B cell (primary cell): ENCODE data around the gene MAD2L1BP. TPM values are rescaled to one million over a fixed set of nuclear protein-coding genes. Genes with fewer than 3 reads are reported as not detected.

Experiments used
- ATAC-seq: fragments of 200-7000 bp; cut with Tn5 transposase; one replicate; pipeline ENCODE4 v1.10.0; 2021; ENCODE audit warnings: low read depth, mild to moderate bottlenecking, moderate number of reproducible peaks, moderate library complexity
- CTCF ChIA-PET: fragments of 350-600 bp; sonication (Branson Sonifier 250); formaldehyde crosslinking; loops from one replicate; lab custom pipeline; 2021; ENCODE audit warnings: antibody characterized with exemption, inconsistent platforms; lab: Charles Lee
- POLR2A ChIA-PET: fragments of 350-600 bp; sonication (Branson Sonifier 250); formaldehyde crosslinking; loops from one replicate; lab custom pipeline; 2021; ENCODE audit warnings: antibody characterized with exemption; lab: Charles Lee
- DNase-seq: peaks from one replicate; pipeline ENCODE4 v3.0.0; 2013
- H2AFZ ChIP-seq: 2 replicates; pipeline ENCODE4 v1.6.1; 2012; ENCODE audit warnings: mild to moderate bottlenecking, low read depth, low read length; ENCODE audit not compliant: insufficient read depth, poor library complexity, severe bottlenecking
- H3K27ac ChIP-seq, 2 donors: 1 replicate in 1 of 2; 2 replicates in 1 of 2; pipeline ENCODE4 v1.5.1; 2012 to 2013; ENCODE audit warnings: low read length in 2 of 2, mild to moderate bottlenecking in 2 of 2, moderate library complexity in 1 of 2
- H3K27me3 ChIP-seq, 4 experiments: fragments of 200-600 bp in 1 of 4; sonication (generic) in 1 of 4; replicated peaks in 1 of 4; 1 replicate in 2 of 4; 2 replicates in 2 of 4; pipeline versions ENCODE4 v1.6.1 to v1.7.0; 2013 to 2016; ENCODE audit warnings: low read length in 3 of 4, mild to moderate bottlenecking in 2 of 4, mixed read lengths in 1 of 4, moderate library complexity in 1 of 4; ENCODE audit not compliant: insufficient read depth in 4 of 4, control insufficient read depth in 3 of 4; ENCODE audit errors: control extremely low read depth in 1 of 4
- H3K36me3 ChIP-seq, 2 experiments: replicated peaks in 1 of 2; 1 replicate in 1 of 2; 2 replicates in 1 of 2; pipeline versions ENCODE4 v1.6.1 to v1.7.1; 2013; ENCODE audit warnings: low read length in 1 of 2; ENCODE audit not compliant: insufficient read depth in 2 of 2, control insufficient read depth in 1 of 2; ENCODE audit errors: control extremely low read depth in 1 of 2, extremely low read depth in 1 of 2
- H3K4me1 ChIP-seq, 2 donors: fragments of 200-600 bp in 1 of 2; sonication (generic) in 1 of 2; 1 replicate in 1 of 2; 2 replicates in 1 of 2; pipeline versions ENCODE4 v1.5.1 to v1.6.1; 2013 to 2017; ENCODE audit warnings: low read length in 2 of 2; ENCODE audit not compliant: control insufficient read depth in 2 of 2, insufficient read depth in 2 of 2
- H3K4me2 ChIP-seq: replicated peaks from 2 replicates; pipeline ENCODE3; 2012; ENCODE audit warnings: mild to moderate bottlenecking, low read depth, low read length; ENCODE audit not compliant: poor library complexity, severe bottlenecking
- H3K4me3 ChIP-seq, 5 experiments: fragments of 200-600 bp in 1 of 5; sonication (generic) in 1 of 5; 1 replicate in 3 of 5; 2 replicates in 2 of 5; pipeline versions ENCODE4 v1.5.1 to v1.7.0; 2011 to 2016; ENCODE audit warnings: low read length in 4 of 5, mild to moderate bottlenecking in 4 of 5, low read depth in 2 of 5, control low read depth in 1 of 5, moderate library complexity in 1 of 5; ENCODE audit not compliant: insufficient read depth in 1 of 5; ENCODE audit errors: control extremely low read depth in 1 of 5, extremely low read depth in 1 of 5
- H3K79me2 ChIP-seq: fragments of 200-600 bp; sonication (generic); one replicate; pipeline ENCODE4 v1.6.0; 2016; ENCODE audit warnings: low read length; ENCODE audit not compliant: control insufficient read depth, insufficient read depth
- H3K9ac ChIP-seq: fragments of 200-600 bp; sonication (generic); 2 replicates; pipeline ENCODE4 v1.6.1; 2017; ENCODE audit warnings: mild to moderate bottlenecking, low read length, moderate library complexity
- H3K9me3 ChIP-seq, 3 donors: one replicate each; pipeline versions ENCODE4 v1.6.1 to v1.7.1; 2013; ENCODE audit warnings: low read length in 2 of 3; ENCODE audit not compliant: control insufficient read depth in 2 of 3, insufficient read depth in 1 of 3; ENCODE audit errors: control extremely low read depth in 1 of 3
- H4K20me1 ChIP-seq: 2 replicates; pipeline ENCODE4 v1.6.0; 2012; ENCODE audit warnings: mild to moderate bottlenecking, low read length; ENCODE audit not compliant: insufficient read depth, control insufficient read depth, poor library complexity, severe bottlenecking
- H3K27ac Mint-ChIP-seq: one replicate; pipeline ENCODE4 v1.8.0; 2021; ENCODE audit warnings: mixed read lengths
- H3K27me3 Mint-ChIP-seq: one replicate; pipeline ENCODE4 v1.8.0; 2021; ENCODE audit warnings: mixed read lengths
- H3K4me1 Mint-ChIP-seq: one replicate; pipeline ENCODE4 v1.8.0; 2021; ENCODE audit warnings: mixed read lengths
- H3K4me3 Mint-ChIP-seq: one replicate; pipeline ENCODE4 v1.8.0; 2021; ENCODE audit warnings: mixed read lengths
- H3K9me3 Mint-ChIP-seq: one replicate; pipeline ENCODE4 v1.8.0; 2022; ENCODE audit warnings: mixed read lengths; ENCODE audit not compliant: insufficient read depth
- CTCF ChIP-seq: fragments of 200-600 bp; IDR thresholded peaks from one replicate; pipeline ENCODE4 v1.8.0; 2022; ENCODE audit warnings: antibody characterized with exemption, mild to moderate bottlenecking
- EZH2 ChIP-seq: IDR thresholded peaks from 2 replicates; pipeline ENCODE4 v1.6.1; 2012; ENCODE audit warnings: borderline replicate concordance, low read depth, mild to moderate bottlenecking, moderate library complexity, low read length; ENCODE audit not compliant: insufficient read depth, poor library complexity, severe bottlenecking
- WGBS: methylation state at CpG from one replicate; pipeline ENCODE4 v1.1.5; 2013; ENCODE audit warnings: missing lambda C conversion rate; ENCODE audit not compliant: insufficient coverage; 5-methylcytosine and 5-hydroxymethylcytosine counted together
- intact Hi-C: fragments of 100-400 bp; cut with micrococcal nuclease; formaldehyde crosslinking; loops from one replicate; pipeline ENCODE4 v1.10.0; 2022
- polyA plus RNA-seq: library from polyadenylated mRNA; depleted of rRNA; stranded (reverse); fragments of >200 nt; gene quantifications from 2 replicates; pipeline ENCODE4 v1.2.3, GENCODE V29; 2012
- total RNA-seq, 2 donors: library from RNA; stranded (reverse); fragments of 120-200 nt in 1 of 2; gene quantifications; 1 replicate in 1 of 2; 2 replicates in 1 of 2; pipeline versions ENCODE4 v1.2.3 to v1.2.4, GENCODE V29; 2013 to 2022

Gene MAD2L1BP
- total and polyA plus RNA-seq, 2 donors (not counting 1 experiment from before 2014, with no cell fraction given), result 32.7 to 35.4 TPM

DNA sequence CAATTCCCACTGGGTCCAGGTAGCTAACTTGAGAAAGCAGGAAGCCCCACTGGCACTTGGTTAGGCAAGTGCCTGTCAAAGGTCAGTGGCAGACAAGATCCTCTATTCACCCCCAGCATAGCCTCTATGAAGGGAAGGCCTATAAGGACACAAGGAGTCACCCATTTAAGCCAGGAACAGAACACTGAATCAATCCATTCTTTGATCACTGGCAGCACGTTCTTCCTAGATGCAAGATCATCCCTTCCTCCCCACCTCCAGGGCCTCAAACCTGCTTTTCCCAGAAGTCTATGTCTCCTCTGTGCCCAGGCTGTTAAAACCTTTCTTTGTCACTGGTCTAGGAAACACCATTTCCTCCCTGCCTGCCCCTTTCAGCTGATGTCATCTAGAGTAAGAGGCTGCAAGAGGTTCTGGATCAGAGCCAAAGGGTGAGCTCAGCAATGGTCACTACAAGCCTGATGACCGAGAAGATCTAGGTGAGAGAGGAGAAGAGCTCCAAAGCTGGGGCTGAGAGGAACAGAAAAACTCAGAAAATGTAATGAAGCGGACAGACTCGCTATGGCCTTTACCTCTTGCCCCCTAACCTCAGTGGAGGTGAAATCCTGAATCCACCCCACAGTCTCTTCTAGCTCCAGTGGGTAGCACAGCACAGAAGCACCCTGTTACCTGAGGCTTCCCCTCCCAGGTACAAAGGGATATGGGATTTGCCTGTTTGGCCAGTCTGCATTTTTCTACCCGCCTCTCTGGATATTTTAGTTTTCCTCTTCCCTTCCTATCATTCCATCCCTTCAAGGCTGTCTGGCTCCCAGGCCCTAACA, 8.4 kb upstream of the MAD2L1BP start:
- ChIA-PET POLR2A (no interaction called here), CTCF (interaction anchor here (1.0 kb wide), 1 partner anchor 19 kb away, joined by 3 read pairs; no protein-coding TSS in a partner anchor)
- peaks cover 27% of the 10 kb centered on the region for H3K4me1 Mint-ChIP-seq
- Histone ChIP-seq H4K20me1 (peaks cover 3% of the 10 kb centered on the region), H2AFZ (no peak overlapping the region), H3K4me2 (no peak overlapping the region), H3K4me3 (no peak overlapping the region), H3K79me2 (peaks cover 25% of the 10 kb centered on the region), H3K36me3 (peaks cover 0 to 47% of the 10 kb centered on the region in 2 experiments), H3K9ac (no peak overlapping the region), H3K9me3 (peaks cover 0 to 3% (median 0%) of the 10 kb centered on the region in 3 donors), H3K27ac (peak overlapping the region in 1 of 2 donors; percentile 26), H3K27me3 (no peaks in the 10 kb centered on the region), H3K4me1 (peaks cover 22 to 33% of the 10 kb centered on the region in 2 donors)
- H3K27ac Mint-ChIP-seq, result peak overlapping the region; percentile 78
- peak overlapping the region; percentile 64 for H3K4me3 Mint-ChIP-seq
- no peaks in the 10 kb centered on the region for H3K9me3 Mint-ChIP-seq
- TF ChIP-seq CTCF (no peak), EZH2 (no peak)
- ATAC-seq, result no peak
- 78% methylated on average over 2 of the region's 5 CpGs for WGBS
- intact Hi-C loops, result loop anchor here (5.0 to 10.0 kb wide), 3 partner anchors 40 to 630 kb away; partner anchors contain the start of genes DNPH1 and SLC35B2
- no peak for DNase-seq
- no peaks in the 10 kb centered on the region for H3K27me3 Mint-ChIP-seq
